ENCODE measurements around the gene ATG2A.

The ATG2A gene

GRCh38 chr11:64885367-64886286 lies 31.4 kb downstream of the ATG2A start:
- DNase-seq (ENCODE audit: low spot score) = no peak

GRCh38 chr11:64884019-64884418 lies 33.0 kb downstream of the ATG2A start:
- DNase-seq (ENCODE audit: low spot score) = no peak

GRCh38 chr11:64883575-64883974 lies 33.4 kb downstream of the ATG2A start:
- no peak for DNase-seq (ENCODE audit: low spot score)

- DNase-seq (ENCODE audit: low spot score) = no peak
These were observed 34.8 kb downstream of the ATG2A start for GRCh38 chr11:64882243-64882642.

GRCh38 chr11:64881476-64881875 lies 35.5 kb downstream of the ATG2A start:
- DNase-seq (ENCODE audit: low spot score) = no peak

GRCh38 chr11:64880240-64881001 lies 36.6 kb downstream of the ATG2A start:
- no peak for DNase-seq (ENCODE audit: low spot score)

- DNase-seq (ENCODE audit: low spot score) = no peak
These were observed 37.6 kb downstream of the ATG2A start for GRCh38 chr11:64879244-64879900.

- peak; percentile 99 for DNase-seq (ENCODE audit: low spot score)
These were observed 38.3 kb downstream of the ATG2A start, which contains the start of gene EHD1 for GRCh38 chr11:64878494-64879243. Gene EHD1 (minus strand): TSS chr11:64878621. CDS start chr11:64878464, 157 bp downstream.

- DNase-seq (ENCODE audit: low spot score) = no peak
These were observed 38.9 kb downstream of the ATG2A start for GRCh38 chr11:64878223-64878493.

- DNase-seq (ENCODE audit: low spot score) = no peak
These were observed 39.4 kb downstream of the ATG2A start for GRCh38 chr11:64877390-64878222.

- peak; percentile 69 for DNase-seq (ENCODE audit: low spot score)
These were observed 40.1 kb downstream of the ATG2A start for GRCh38 chr11:64876835-64877341.

GRCh38 chr11:64876229-64876750 lies 40.7 kb downstream of the ATG2A start:
- DNase-seq (ENCODE audit: low spot score) = no peak

- DNase-seq (ENCODE audit: low spot score) = no peak
These were observed 41.4 kb downstream of the ATG2A start for GRCh38 chr11:64875369-64876228.

- no peak for DNase-seq (ENCODE audit: low spot score)
These were observed 42.4 kb downstream of the ATG2A start for GRCh38 chr11:64874308-64875240.

- DNase-seq (ENCODE audit: low spot score) = no peak
These were observed 44.1 kb downstream of the ATG2A start for GRCh38 chr11:64872790-64873488.

- DNase-seq (ENCODE audit: low spot score) = no peak
These were observed 45.5 kb downstream of the ATG2A start for GRCh38 chr11:64871492-64871891.

- no peak for DNase-seq (ENCODE audit: low spot score)
These were observed 46.0 kb downstream of the ATG2A start for GRCh38 chr11:64870893-64871466.
